HG02970 (cell line): Measurements from ENCODE around the gene BBOX1.
"Not testable (repeated sequence)": the region's sequence is repeated elsewhere in the genome, so short reads cannot be mapped to it uniquely, and the experiment has no call there.

Experiments used
- ATAC-seq: cut with Tn5 transposase; IDR thresholded peaks from one replicate; pipeline ENCODE4 v1.9.1; 2021; ENCODE audit warnings: mild to moderate bottlenecking, moderate library complexity, moderate number of reproducible peaks; ENCODE audit not compliant: unreplicated experiment, low FRiP score

BBOX1 gene

GRCh38 chr11:27174021-27174420 is 133.4 kb downstream of the BBOX1 start:
- no peak for ATAC-seq

- ATAC-seq = no peak
Measured at GRCh38 chr11:27174672-27175210, 134.1 kb downstream of the BBOX1 start.

- ATAC-seq = not testable (repeated sequence)
Measured at GRCh38 chr11:27175562-27175961, 134.9 kb downstream of the BBOX1 start.
